GM21717 (cell line): ENCODE results near the gene RASGRP1.

ENCODE experiments used
- ATAC-seq: cut with Tn5 transposase; IDR thresholded peaks from one replicate; pipeline ENCODE4 v1.9.1; 2021; ENCODE audit warnings: mild to moderate bottlenecking, moderate library complexity; ENCODE audit not compliant: unreplicated experiment

RASGRP1 gene

DNA sequence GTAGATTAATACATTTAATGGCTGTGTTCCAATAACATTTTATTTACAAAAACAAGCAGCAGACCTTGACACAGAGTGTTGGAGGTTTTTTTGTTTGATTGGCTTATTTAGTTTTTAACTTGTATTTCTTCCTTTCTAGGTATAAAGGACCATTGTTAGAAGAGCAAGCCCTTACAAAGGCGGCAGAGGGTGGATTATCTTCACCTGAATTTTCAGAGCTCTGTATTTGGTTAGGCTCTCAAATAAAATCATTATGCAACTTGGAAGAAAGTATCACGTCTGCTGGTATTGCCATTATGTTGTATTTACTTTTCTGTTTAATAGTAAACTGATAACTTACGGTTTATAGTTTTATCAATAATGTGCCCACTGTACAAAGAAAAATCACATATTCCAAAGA, 100.7 kb downstream of the RASGRP1 start:
- ATAC-seq = no peak

DNA sequence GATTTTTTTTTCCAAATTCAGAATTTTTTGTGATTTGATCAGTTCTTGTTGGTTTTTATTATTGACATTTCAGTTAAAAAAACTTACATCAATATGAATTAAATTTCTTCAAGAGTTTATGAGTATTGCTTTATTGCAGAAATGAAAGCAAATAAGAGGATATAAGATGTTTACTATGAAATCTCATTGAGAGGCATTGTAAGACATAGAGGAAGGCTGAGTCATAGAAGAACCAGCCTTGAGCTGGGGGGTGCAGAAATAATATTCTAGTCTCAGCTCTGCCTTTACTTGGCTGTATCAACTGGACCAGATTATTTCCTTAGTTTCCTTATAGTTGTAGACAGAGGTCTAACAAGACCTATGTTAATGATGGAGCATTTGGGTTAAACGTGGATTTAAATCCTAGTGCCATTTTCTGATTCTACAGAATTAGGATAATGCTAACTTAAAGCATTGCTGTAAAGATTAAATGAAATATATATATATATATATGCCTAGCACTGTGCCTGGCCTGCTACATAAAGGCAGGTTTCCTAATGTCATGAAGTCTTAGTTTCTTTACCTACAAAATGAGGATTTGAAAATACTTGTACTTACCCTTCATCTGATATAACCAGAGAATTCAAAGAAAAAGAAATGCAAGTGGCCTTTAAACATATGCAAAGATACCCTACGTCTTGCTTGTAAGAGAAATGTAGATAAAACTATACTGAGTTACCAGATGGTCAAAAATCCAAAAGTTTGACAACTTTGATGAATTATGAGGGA, 103.4 kb downstream of the RASGRP1 start:
- peak; percentile 78 for ATAC-seq

DNA sequence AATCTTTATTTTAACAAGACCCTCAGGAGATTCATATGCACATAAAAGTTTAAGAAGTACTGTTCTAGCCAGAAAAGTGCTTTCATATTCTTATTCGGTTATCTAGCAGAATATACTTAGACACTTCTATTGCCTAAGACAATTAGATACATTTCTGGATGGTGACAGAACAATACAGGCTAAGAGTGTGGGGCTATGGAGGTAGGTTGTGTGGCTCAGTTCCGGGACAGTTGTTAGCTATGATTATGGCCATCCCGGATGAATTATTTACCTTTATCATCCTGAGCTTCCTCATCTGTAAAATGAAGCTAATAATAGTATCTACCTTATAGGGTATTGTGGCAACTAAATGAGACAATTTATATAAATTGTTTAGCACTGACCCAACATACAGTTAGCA, 104.1 kb downstream of the RASGRP1 start:
- ATAC-seq = no peak

DNA sequence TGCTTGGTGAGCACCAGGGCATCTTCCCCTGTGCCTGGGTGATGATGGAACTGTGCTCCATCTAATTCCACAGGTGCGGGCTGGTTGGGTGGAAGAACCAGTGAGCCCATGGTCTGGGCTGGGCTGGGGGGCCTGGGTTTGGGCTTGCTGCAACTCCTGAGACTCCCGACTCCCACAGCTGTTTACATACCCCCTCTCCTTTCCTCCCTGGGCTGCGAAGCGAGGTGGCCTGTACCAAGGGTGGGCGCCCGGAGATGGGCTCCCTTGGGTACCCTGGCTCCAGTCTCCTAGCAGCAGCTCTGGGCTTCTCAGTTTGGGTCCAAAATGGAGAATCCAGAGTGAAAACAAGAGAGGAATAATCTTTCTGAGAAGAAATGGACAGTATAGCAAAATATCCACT, 105.1 kb downstream of the RASGRP1 start:
- no peak for ATAC-seq

DNA sequence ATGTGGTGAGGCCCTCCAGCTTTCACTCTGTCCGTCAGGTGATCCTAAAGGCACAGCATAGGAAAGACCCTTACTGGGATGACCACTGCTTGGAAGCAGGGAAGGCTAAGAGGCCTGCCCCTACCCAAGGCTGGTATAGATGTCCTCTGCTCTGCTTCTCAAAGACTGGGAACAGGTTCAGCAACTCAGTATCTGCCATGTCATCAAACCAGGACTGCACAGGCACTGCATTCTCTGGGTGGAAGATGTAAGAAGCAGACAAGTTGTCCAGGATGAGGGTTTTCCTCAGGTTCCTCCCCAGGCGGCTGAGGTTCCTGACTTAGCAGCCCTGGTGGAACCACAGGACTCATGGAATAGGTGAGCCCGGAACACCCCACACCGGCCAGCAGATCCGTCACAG, 106.0 kb downstream of the RASGRP1 start:
- no peak for ATAC-seq

DNA sequence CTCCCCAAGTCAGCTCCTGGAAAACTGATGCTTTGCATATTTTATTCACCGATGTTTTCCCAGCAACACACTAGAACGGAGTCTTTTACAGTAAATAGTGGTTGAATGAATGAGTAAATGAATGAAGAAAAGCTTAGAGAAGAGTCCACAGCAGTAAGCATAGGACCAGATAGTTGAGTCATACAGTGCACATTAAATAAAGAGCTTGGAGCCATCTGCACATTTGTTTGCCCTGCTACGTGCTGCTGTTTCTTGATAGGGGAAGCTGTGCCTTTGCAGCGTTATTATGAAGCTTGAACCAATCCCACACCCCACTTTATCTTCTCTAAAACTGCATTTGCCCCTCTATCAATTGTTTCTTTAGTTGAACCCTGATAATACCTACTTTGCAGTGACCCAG, 109.5 kb downstream of the RASGRP1 start:
- ATAC-seq = no peak

DNA sequence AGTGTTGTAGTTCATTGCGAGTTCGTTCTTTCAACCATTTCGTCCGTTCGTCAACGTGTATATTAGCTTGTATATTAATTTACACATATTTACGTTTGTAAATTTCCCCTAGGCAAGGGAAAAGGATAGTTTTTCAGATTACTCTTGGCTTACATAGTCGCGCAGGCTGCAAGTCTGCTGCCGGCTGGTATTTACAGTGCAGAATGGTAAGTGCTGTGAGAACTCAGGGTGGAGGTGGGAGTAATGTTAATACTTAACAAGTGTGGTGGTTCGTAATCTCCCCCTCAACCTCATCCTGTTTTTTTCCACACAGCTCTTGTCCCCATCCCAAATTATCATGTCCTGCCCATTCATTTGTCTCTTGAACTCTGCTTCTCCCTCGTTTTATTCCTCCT, 109.9 kb downstream of the RASGRP1 start:
- ATAC-seq = no peak

DNA sequence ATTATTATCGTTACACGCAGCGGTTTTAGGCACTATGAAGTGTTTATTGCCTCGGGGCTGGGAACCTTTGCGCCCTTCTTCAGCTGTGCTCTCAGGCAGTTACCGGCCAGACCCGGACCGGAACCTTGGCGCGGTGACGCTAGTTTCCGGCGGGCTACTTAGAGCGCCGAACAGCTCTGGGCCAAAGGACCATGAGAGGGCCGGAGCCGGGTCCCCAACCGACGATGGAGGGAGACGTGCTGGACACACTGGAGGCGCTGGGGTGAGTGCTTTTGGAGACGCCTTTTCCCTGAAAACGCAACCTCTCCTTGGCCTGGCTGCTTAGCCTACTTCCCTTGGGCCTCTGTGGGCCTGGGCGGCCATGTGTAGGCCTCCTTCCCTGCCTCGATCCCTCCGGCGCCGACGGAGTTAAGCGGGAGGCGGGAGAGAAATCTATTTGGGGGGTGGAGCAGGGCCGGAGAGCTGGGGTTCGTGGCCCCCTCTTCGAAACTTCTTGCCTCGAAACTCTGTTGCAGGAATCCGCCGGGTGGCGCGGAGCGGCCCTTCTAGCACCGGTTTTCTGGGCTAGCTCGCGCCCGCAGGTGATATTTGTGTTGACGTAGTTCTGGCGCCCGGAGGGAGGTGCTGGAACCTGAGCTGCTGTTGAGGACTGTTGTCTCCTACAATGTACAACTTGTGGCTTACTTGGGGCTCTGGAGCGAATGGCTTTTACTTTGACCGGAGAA, 110.5 kb downstream of the RASGRP1 start, which contains the start of gene FAM98B:
FAM98B (plus strand) TSS at position 157 of the 725 bp plus-strand sequence; CDS start at position 192, 35 bp downstream.
- ATAC-seq = peak; percentile 88

DNA sequence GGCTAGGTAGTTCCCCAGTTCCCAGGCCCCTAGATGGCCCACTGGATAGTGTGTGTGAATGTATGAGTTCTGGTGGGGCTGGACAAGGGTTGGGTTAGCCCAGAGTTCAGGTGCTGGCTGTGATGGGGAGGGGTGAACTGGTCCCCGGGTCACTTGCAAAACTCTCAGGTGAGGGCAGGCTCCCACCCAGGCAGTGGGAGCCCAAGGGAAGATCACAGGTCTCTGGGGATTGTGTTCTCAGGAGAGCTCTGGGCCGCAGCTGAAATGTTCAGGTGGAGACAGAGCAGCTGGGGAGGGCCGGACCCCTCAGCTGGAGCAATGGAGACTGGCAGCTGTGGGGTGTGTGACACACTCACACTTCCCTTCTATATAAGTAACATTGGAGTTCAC, 123.5 kb downstream of the RASGRP1 start:
- ATAC-seq = no peak

DNA sequence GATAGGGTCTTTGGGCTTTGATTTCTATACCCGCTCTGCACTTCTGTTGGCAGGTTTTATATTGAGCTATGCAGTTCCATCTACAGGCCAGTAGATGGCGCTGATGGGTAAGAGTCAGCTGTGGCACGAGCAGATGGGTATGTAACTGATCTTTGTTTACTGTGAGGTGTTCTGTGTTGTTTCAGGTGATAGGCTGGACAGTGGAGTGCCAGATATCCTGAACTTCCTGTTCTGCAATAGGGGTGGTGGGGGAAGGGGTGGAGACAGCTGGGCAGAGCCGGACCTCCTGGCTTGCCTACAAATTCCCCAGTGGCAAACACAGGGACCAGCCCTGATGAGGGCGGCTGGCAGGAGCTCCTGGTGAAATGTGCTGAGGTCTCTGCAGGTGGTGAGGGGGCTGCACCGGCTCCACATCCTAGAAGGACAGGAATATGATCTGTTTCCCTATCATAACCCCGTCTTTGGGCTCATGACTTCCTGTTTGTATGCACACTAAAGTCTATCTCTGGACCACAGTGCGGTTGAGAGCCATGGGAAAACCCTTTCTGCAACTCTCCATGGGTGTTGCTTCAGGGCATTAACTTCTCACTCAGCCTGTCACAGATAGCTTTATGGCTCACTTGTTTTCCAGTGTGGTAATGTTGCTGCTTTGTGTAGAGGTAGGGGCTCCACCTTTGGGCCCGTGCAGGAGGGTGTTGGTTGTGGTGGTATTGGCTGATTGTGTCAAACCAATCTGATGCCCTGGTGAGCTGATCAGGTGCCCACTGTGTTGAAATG, 124.1 kb downstream of the RASGRP1 start:
- peak; percentile 79 for ATAC-seq
